Stimulated activated CD4-positive, alpha-beta T cell treated with anti-CD3 and anti-CD28 coated beads, Interleukin-2, amount 100 ng/mL, for 24 hours (primary cell): ENCODE measurements around the gene ZBTB12.

Source experiments
- DNase-seq, 2 donors: peaks; one replicate each; pipeline ENCODE4 v3.0.0-alpha.2; 2020

Gene ZBTB12

DNA sequence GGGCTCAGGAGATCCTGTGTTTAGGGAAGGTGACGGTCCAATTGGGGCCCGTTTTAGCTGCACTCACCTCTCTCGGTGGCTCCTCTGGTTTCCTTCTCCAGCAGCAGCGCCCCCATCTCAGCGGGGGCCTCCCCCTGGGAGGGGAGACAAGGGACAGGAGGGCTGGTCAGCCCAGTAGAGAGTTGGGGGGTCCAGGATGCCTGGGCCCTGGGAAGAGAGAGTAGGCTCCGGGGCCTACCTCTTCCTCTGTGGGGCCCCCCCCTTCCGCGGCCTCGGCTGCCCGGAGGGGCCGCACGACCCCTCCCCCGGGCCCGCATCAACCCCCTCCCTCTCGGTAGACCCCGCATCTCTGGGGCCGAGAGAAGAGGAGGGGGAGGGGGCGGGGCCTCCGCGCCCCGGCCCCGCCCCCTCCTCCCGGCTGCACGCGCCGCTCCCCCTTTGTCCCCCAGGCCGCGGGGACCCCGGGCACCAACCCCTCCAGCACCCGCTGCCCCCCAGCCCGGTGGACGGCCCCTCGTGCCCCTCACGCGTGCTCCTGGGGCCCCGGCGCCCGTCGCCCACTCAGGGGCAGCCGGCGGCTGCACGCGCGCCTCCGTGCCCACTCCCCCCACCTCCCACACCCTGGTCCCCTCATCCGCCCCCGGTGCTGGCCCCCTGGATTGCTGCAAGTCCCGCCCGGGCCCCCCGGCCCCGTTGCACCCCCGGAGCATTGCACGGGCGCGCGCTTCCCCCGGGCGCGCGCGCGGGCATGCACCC lies 4.9 kb downstream of the ZBTB12 start:
- DNase-seq: no peak

GRCh38 chr6:31896493-31896855 lies 5.4 kb downstream of the ZBTB12 start:
- no peak for DNase-seq

DNA sequence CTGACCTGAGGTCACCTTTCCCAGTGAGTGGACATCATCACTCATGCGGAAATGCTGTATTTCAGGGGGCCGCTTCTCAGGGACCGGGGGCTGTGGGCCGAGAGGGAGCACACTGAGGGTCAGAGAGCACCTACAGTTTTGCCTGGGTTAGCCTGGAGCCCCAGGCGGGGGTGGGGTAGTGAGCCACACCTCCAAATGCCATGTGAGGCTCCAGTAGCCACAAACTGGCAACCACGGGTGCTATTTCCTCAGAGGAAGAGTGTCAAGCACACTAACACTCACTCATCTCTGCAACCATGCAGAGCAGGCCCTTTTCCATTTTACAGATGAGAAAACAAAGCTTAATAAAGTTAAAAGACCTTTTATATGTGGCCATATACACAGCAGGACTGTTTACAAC lies 9.1 kb downstream of the ZBTB12 start:
- no peak for DNase-seq

GRCh38 chr6:31889331-31889972 lies 12.4 kb downstream of the ZBTB12 start:
- no peak for DNase-seq

DNA sequence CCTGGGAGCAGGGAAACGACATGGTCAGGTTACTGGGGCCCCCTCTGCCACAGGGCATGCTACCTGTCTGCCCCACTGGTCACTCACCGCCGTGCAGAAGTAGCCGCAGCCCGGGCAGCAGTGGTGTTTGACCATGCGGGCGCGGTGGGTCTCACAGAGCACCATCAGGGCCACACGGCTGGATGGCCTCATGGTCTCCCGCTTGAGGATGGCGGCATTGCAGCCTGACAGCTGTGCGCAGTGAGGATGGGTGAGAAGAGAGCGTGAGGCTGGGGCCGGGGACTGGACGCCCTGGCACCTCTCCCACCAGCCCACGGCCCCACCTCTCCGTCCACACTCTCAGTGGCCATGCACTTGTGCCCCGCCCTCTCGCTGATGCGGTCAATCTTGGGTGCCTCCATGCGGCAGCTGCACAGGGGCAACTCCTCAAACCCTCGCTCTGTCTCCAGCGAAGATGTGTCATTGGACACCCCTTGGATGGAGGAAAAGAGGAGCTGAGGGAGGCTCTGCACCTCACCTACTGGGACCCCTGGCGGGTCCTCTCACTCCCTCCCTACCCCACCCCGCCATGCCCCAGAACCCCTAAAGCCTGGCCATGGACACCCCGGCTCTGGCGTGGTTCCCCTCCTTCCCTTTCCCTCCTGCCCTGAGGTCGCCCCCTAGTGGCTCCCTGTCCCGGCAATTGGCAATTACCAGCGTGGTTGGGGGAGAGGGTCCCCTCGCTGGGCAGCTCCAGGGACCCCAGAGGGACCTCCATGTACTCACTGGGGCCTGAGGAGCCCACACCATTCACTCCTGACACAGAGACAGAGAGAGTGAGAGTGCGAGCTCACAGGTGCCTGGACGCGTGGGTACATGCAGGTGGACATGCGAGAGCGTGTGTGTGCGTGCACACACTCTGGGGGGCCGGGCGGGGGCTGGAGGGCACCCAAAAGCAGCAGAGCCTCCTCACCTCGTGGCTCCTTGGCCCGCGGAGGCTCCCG lies 13.3 kb downstream of the ZBTB12 start:
- peak; percentile 72 to 76 for DNase-seq

DNA sequence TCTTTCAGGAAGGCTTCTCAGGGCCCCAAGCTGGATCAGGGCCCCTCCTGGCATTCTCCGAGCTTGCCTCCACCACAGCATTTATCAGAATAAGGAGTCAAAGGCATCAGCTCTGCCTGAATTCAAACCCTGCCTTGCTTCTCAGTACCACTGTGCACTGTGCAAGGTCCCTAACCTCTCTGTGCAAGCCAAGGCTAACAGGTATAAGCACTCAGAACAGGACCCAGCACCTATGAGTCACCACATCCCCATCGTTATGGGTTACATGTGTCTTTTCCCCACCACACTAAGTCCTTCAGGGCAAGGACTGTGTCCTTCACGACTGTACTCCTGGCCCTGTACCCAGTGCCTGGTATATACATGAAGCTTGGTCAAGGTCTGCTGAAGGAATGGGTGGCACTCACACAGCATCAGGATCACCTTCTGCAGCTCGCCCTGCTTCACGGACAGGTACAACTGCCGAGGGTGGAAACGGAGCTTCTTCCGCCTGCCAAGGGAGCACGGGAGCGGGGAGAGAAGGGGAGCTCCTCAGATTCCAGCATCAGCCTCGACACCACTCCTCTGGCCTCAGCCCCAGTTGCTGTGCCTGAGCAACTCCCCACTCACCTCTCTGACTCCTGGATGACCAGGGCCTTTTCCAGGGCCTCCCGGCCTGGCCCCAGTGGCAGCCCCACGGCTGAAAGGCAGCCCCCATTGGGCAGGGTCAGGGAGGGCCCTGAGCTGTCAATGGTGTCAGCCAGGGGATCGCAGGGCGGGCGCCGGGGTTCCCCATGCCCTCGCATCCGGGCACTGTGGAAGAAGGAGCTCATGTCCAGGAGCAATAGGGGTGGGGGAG lies 14.5 kb downstream of the ZBTB12 start:
- no peak for DNase-seq

DNA sequence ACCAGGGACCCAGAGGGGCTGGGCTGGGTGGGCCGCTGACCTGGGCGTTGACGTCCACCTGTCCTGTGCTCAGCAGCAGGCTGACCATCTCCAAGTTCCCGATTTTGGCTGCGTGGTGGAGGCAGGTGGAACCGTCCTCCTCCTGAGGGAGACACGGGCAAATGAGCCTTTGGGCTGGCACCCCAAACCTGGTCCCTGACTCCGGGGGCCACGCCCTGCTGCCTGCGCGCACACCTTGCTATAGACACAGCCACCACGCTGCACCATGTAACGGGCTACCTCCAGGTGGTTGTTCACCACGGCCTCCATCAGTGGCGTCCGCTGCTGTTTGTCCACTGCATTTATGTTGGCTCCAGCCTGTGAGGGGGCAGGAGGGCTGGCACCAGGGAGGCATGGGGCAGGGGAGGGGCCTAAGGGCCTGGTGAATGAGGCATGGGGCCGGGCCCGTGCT lies 15.3 kb downstream of the ZBTB12 start:
- DNase-seq: no peak

DNA sequence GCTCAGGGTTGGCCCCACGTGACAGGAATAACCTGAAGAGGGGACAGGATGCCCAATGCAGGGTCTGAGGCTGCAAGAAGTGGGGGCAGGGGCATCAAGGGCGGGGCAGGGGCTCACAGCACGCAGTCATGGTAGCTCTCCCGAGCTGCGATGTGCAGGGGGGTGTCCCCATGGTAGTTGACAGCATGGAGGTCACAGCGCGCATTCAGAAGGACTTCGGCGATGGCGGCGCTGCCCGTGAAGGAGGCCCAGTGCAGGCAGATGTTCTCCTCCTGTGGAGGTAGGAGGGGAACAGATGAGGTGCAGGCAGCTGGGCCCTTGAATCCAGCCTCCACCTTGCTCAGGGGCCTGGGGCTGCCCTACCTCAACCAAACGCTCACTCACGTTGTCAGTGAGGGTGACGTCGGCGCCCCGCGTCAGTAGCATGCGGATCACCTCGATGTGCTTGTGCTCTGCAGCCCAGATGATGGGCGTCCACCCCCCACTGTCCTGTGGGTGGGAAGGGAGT lies 17.3 kb downstream of the ZBTB12 start:
- DNase-seq: no peak

GRCh38 chr6:31883676-31884075 lies 18.2 kb downstream of the ZBTB12 start:
- no peak for DNase-seq

- no peak for DNase-seq
Observed at GRCh38 chr6:31882344-31882743, 19.5 kb downstream of the ZBTB12 start.

DNA sequence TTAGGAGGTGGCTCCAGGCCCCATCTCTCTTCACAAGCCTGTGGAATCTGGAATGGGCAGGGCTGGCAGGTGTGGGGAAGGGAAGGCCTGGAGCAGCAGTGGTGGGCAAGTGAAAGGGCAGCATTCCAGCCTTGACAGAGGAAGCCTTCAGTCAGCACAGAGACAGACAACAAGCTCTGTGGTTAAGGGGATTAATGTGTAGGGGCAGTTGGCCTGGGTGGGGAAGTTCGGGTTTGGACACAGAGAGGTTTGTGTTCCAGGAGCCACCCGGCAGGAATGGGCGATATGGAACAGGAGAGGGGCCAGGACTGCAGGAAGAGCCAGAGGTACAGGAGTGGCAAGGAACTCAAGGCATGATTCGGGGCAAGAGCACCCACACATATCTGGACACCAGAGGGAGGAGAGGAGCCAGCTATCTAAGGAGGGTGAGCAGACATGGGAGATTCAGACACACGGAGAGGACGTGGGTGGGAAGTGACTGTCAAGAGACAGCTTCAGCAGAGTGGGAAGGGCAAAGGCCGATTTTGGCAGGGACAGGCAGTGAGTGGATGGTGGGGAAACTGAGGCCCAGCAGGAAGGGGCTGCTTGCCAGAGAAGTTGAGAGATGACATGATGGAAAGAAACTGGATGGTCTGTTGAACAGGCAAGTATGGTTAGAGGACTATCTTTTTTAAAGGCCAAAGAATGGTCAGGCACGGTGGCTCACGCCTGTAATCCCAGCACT lies 20.6 kb downstream of the ZBTB12 start:
- no peak for DNase-seq

DNA sequence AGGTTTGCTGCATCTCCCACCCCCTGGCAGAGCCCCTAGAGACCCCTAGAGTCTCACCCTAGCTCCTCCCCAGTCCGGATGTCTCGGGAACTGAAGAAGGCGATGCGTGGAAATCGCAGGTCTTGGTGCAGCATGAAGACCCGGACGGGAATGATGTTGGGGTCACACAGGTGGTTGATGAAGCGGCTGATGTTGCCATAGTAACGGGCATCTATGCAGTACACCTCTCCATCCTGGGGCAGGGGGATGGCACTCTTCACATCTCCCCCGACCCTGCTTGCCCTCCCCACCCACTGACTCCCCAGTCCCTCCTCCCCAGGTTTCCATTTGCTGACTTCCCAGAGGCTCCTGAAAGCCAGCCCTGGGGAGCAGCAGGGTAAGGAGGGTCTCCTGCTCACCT lies 21.3 kb downstream of the ZBTB12 start:
- DNase-seq: no peak

GRCh38 chr6:31879901-31880300 lies 22.0 kb downstream of the ZBTB12 start:
- no peak for DNase-seq

DNA sequence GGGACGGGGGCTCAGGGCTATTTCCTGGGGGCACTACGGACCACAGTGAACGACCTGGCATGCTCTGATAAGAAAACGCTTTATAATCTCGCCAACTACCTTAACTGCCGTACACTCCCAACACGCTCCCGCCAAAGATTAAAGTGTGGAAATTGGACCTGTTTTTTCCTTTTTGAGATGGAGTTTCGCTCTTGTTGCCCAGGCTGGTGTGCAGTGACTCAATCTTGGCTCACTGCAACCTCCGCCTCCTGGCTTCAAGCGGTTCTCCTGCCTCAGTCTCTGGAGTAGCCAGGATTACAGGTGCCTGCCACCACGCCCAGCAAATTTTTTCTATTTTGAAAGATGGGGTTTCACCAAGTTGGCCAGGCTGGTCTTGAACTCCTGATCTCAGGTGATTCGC lies 22.7 kb downstream of the ZBTB12 start:
- DNase-seq: no peak

DNA sequence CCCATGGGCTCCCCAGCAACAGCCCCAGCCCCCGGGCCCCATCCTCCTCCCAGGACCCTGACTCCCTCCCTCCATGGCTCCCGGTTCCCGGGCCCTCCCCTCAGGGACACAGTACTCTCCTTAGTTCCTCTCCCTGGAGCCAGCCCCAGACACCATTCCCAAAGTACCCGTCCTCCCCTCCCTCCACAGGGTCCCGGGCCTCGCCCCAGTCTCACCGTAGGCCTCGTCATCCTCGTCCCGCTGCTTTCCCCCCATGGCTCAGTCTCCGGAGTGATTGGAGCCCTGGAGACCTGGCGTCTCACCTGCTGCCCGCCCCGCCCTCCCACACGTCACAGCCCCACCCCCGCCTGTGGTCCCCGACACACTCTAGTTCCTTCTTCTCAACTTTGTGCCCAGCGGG lies 23.2 kb downstream of the ZBTB12 start, which contains the start of gene SLC44A4:
Gene SLC44A4 (minus strand): TSS at position 272 of the 400 bp plus-strand sequence. CDS start 17 bp downstream, at position 255.
- DNase-seq: no peak

DNA sequence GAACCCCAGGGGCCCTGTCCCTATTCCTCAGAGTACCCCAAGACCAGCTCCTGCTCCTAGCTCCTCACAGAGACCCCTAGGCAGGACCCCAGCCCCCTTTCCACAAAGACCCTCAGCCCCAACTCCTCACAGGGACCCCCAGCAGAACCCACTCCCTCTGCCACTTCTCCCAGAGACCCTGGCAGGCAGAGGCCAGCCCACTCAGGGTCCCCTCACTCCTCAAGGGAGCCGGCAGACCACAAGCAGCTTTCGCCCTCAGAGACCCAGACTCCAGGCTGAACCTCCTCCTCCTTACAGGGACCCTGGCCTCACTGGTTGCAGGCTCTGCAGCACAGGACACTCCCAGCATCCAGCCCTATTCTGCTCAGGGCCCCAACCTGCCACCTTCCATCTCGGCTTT lies 23.7 kb downstream of the ZBTB12 start:
- DNase-seq: no peak

GRCh38 chr6:31877651-31878161 lies 24.2 kb downstream of the ZBTB12 start:
- no peak for DNase-seq

- no peak for DNase-seq
Observed at GRCh38 chr6:31877125-31877650, 24.7 kb downstream of the ZBTB12 start.

GRCh38 chr6:31876357-31876756 lies 25.5 kb downstream of the ZBTB12 start:
- DNase-seq: no peak

- DNase-seq: no peak
Observed at GRCh38 chr6:31875877-31876276, 26.0 kb downstream of the ZBTB12 start.
